NB4 (cell line): ENCODE measurements around the gene SGMS1.

Source experiments
- DNase-seq: peaks from one replicate; pipeline ENCODE4 v3.0.0; 2010; ENCODE audit warnings: low read depth
- H3K4me3 ChIP-seq: one replicate; pipeline ENCODE4 v1.5.1; 2011; ENCODE audit warnings: mild to moderate bottlenecking, low read depth, low read length, moderate library complexity
- CTCF ChIP-seq: IDR thresholded peaks from one replicate; pipeline ENCODE4 v1.5.1; 2012; ENCODE audit warnings: low read depth, low read length
- MAX ChIP-seq: IDR thresholded peaks from 2 replicates; pipeline ENCODE4 v1.6.1; 2011; ENCODE audit warnings: low read depth, low read length
- MYC ChIP-seq: IDR thresholded peaks from 2 replicates; pipeline ENCODE4 v1.6.1; 2011; ENCODE audit warnings: low read depth, low read length
- POLR2A ChIP-seq: IDR thresholded peaks from 2 replicates; pipeline ENCODE4 v1.6.1; 2011; ENCODE audit warnings: mild to moderate bottlenecking; ENCODE audit not compliant: insufficient read length; ENCODE audit errors: extremely low read depth

SGMS1 gene

GRCh38 chr10:50324046-50324445 lies 299.7 kb downstream of the SGMS1 start:
- TF ChIP-seq CTCF (no peak), MAX (no peak), POLR2A (no peak), MYC (no peak)
- no peak for DNase-seq
- H3K4me3 ChIP-seq = no peak overlapping the region

DNA sequence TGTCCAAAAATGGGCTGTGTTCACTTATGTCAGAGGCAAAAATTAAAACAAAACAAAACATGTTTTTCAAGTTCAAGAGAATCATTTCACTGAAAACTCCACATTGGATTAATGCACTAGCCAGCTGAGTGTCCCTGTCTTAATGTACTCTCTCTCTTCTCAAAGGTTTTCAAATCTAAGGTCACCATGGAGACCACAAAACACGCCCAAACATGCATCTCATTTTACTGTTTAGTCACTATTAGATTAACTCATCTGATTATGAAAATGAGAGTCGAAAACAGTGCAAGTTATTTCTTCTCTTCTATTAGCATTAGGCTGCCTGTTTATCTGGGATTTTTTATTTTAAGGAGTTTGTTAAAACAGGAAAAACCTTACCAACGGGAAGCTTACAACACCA lies 301.7 kb downstream of the SGMS1 start:
- TF ChIP-seq CTCF (no peak), MYC (no peak), POLR2A (no peak), MAX (no peak)

DNA sequence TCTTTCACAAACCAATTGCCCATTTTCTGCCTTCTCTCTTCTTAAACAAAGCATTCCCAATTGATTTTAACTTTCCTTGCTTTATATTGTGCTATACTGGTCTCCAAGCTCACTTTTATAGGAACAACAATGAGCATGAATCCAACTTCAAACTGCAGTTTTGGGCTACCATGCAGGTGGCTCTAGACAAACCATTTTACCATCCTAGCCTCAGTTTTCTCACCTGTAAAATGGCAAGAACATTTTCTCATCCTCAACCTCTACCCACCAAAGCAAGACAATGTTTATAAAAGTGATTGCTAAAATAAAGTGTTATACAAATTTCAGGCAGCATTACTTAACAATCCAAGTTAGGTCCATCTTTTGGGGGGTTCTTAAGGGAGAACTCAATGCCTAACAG lies 305.6 kb downstream of the SGMS1 start:
- DNase-seq = no peak
- TF ChIP-seq CTCF (no peak), MYC (no peak), MAX (no peak), POLR2A (no peak)
- no peak overlapping the region for H3K4me3 ChIP-seq

More for the DNA sequence above, 301.7 kb downstream of the SGMS1 start:
- no peak overlapping the region for H3K4me3 ChIP-seq
- no peak for DNase-seq

- TF ChIP-seq MAX (peak; percentile 66), POLR2A (no peak), MYC (0 out of 2 replicates have a peak, but pooled peaks have one; percentile 12)
- DNase-seq = peak; percentile 54
- H3K4me3 ChIP-seq = no peak overlapping the region
Observed at GRCh38 chr10:50316695-50317648, 306.8 kb downstream of the SGMS1 start.

- no peak for DNase-seq
- TF ChIP-seq CTCF (no peak), POLR2A (no peak), MYC (no peak), MAX (no peak)
- no peak overlapping the region for H3K4me3 ChIP-seq
Observed at GRCh38 chr10:50316174-50316573, 307.6 kb downstream of the SGMS1 start.

GRCh38 chr10:50315424-50315823 lies 308.3 kb downstream of the SGMS1 start:
- DNase-seq = no peak
- no peak overlapping the region for H3K4me3 ChIP-seq
- TF ChIP-seq CTCF = no peak
- no peak for TF ChIP-seq MYC
- no peak for TF ChIP-seq POLR2A
- no peak for TF ChIP-seq MAX
